ENCODE measurements around the gene SELENON. TPM values are rescaled to one million over a fixed set of nuclear protein-coding genes. Genes with fewer than 3 reads are reported as not detected.

Gene SELENON
- total and polyA plus RNA-seq, 9 of the 15 experiments (the other 6 are each of a cell fraction or from before 2014, with no cell fraction given) = 0.43 to 26.7 (median 7.0) TPM

- TF ChIP-seq JUN (IDR thresholded peaks at IDR 0.05; ENCODE audit: borderline replicate concordance, low read depth, low read length) (no peak), JUN (CRISPR knock-in tag; IDR thresholded peaks at IDR 0.05; ENCODE audit: borderline replicate concordance) (no peak), USF1 (CRISPR knock-in tag; IDR thresholded peaks at IDR 0.05) (no peak), DEAF1 (CRISPR knock-in tag; IDR thresholded peaks at IDR 0.05) (no peak)
These were observed 20.6 kb upstream of the SELENON start (continued) for GRCh38 chr1:25779388-25779787.

GRCh38 chr1:25779894-25780293 lies 20.1 kb upstream of the SELENON start:
- H3K27ac ChIP-seq (ENCODE audit: extremely low read depth, low read depth, low read length) = no peak overlapping the region
- no TSS peak for BruUV-seq (replicated peaks)
- H4K20me1 ChIP-seq (replicated peaks; ENCODE audit: control insufficient read depth, insufficient read depth, low read length) = no peaks in the 10 kb centered on the region
- H2AFZ ChIP-seq (ENCODE audit: low read depth, low read length) = no peak overlapping the region
- no peak overlapping the region for H3K4me2 ChIP-seq (ENCODE audit: insufficient read depth, low read length)
- ATAC-seq (no peak), DNase-seq (ENCODE audit: extremely low read depth in 1 of 4, low spot score in 3 of 4) (no peak), FAIRE-seq (no peak)
- H3K4me3 ChIP-seq = no peak overlapping the region
- H3K9ac ChIP-seq (ENCODE audit: insufficient read depth in 1 of 2, low read depth in 2 of 2, low read length in 2 of 2) = no peak overlapping the region
- H3K9me1 ChIP-seq (ENCODE audit: control insufficient read depth, insufficient read depth, low read length) = peaks cover 3% of the 10 kb centered on the region
- in situ Hi-C loops (cut with MboI) (no loop called here), intact Hi-C loops (cut with micrococcal nuclease) (no loop called here)
- WGBS (ENCODE audit: insufficient coverage, low coverage, missing lambda C conversion rate) = 59% methylated on average over 4 of the region's 4 CpGs
- H3K9me3 ChIP-seq (replicated peaks; ENCODE audit: control insufficient read depth, insufficient read depth, low read depth, low read length) = no peaks in the 10 kb centered on the region
- CTCF ChIA-PET (ENCODE audit: low intra/inter-chr PET ratio) = no interaction called here
- H3K79me2 ChIP-seq (ENCODE audit: control insufficient read depth, insufficient read depth, low read length) = no peaks in the 10 kb centered on the region
- H3K36me3 ChIP-seq (ENCODE audit: control insufficient read depth, insufficient read depth, low read length) = no peaks in the 10 kb centered on the region
- POLR2A ChIA-PET = interaction anchor here (0.5 to 1.5 kb wide), 11 partner anchors 12 to 1128 kb away, joined by 3 to 9 read pairs (median 3); partner anchors contain the start of gene RSRP1
- H3K4me1 ChIP-seq (replicated peaks in 1 of 2; ENCODE audit: control insufficient read depth in 2 of 2, insufficient read depth in 2 of 2, low read length in 2 of 2) = peaks cover 32 to 48% of the 10 kb centered on the region in 2 experiments
- H3K27me3 ChIP-seq (ENCODE audit: control insufficient read depth in 2 of 2, insufficient read depth in 2 of 2, low read length in 2 of 2) = peaks cover 4 to 8% of the 10 kb centered on the region in 2 experiments; a peak in 2 of 5 replicates
- TF ChIP-seq BHLHE40 (IDR thresholded peaks at IDR 0.05; ENCODE audit: low read length) (no peak), TAL1 (IDR thresholded peaks at IDR 0.05) (no peak), RBM39 (optimal IDR thresholded peaks at IDR 0.05; ENCODE audit: low read depth, low read length) (no peak), TRIM25 (IDR thresholded peaks at IDR 0.05; ENCODE audit: borderline replicate concordance) (no peak), U2AF2 (optimal IDR thresholded peaks at IDR 0.05; ENCODE audit: low read depth, low read length) (no peak), NR2C1 (IDR thresholded peaks at IDR 0.05) (no peak), NR2C1 (tag; IDR thresholded peaks at IDR 0.05) (no peak), BCOR (IDR thresholded peaks at IDR 0.05) (peak; percentile 98), PKNOX1 (IDR thresholded peaks at IDR 0.05) (0 out of 2 replicates have a peak, but pooled peaks have one; percentile 29), SMARCA5 (IDR thresholded peaks at IDR 0.05) (peak; percentile 90), OTX1 (CRISPR knock-in tag; IDR thresholded peaks at IDR 0.05) (no peak), TOE1 (IDR thresholded peaks at IDR 0.05; ENCODE audit: borderline replicate concordance) (0 out of 2 replicates have a peak, but pooled peaks have one; percentile 5), TOE1 (CRISPR knock-in tag; IDR thresholded peaks at IDR 0.05; ENCODE audit: borderline replicate concordance, low read depth) (no peak), ESRRA (IDR thresholded peaks at IDR 0.05; ENCODE audit: borderline replicate concordance, low read depth) (peak; percentile 9; the same call in 1 of the 2 replicates), ZNF217 (CRISPR knock-in tag; IDR thresholded peaks at IDR 0.05) (no peak)

Data from K562 (cell line).